NCI-H2029 treated with DMSO at 0.1 percent for 48 hours (cell line): Measurements from ENCODE around the gene AQR.
"Not testable (repeated sequence)": the region's sequence is repeated elsewhere in the genome, so short reads cannot be mapped to it uniquely, and the experiment has no call there.

Experiments used
- DNase-seq: peaks from one replicate; lab custom pipeline; 2025; lab: John Stamatoyannopoulos, UW

Gene AQR

GRCh38 chr15:34953851-34954250 is 15.7 kb downstream of the AQR start:
- no peak for DNase-seq

- DNase-seq = no peak
These were observed 17.1 kb downstream of the AQR start for GRCh38 chr15:34952481-34952880.

GRCh38 chr15:34951993-34952392 is 17.5 kb downstream of the AQR start:
- no peak for DNase-seq

- no peak for DNase-seq
These were observed 24.6 kb downstream of the AQR start for GRCh38 chr15:34944936-34945335.

- DNase-seq = no peak
These were observed 25.8 kb downstream of the AQR start for GRCh38 chr15:34943711-34944110.

GRCh38 chr15:34943264-34943663 is 26.3 kb downstream of the AQR start:
- DNase-seq = not testable (repeated sequence)

- peak; percentile 66 for DNase-seq
These were observed 27.2 kb downstream of the AQR start for GRCh38 chr15:34942363-34942762.

GRCh38 chr15:34941831-34942230 is 27.7 kb downstream of the AQR start:
- no peak for DNase-seq

GRCh38 chr15:34941185-34941698 is 28.3 kb downstream of the AQR start:
- no peak for DNase-seq

- DNase-seq = no peak
These were observed 36.0 kb downstream of the AQR start for GRCh38 chr15:34933432-34933975.

- not testable (repeated sequence) for DNase-seq
These were observed 41.2 kb downstream of the AQR start for GRCh38 chr15:34928349-34928748.

GRCh38 chr15:34927726-34928125 is 41.8 kb downstream of the AQR start:
- peak; percentile 6 for DNase-seq

- no peak for DNase-seq
These were observed 55.2 kb downstream of the AQR start for GRCh38 chr15:34914317-34914716.

GRCh38 chr15:34905047-34905446 is 64.5 kb downstream of the AQR start:
- DNase-seq = no peak

- no peak for DNase-seq
These were observed 65.0 kb downstream of the AQR start for GRCh38 chr15:34904527-34904926.

- no peak for DNase-seq
These were observed 68.8 kb downstream of the AQR start for GRCh38 chr15:34900748-34901147.

GRCh38 chr15:34896183-34896582 is 73.4 kb downstream of the AQR start:
- DNase-seq = no peak

- no peak for DNase-seq
These were observed 75.6 kb downstream of the AQR start for GRCh38 chr15:34893967-34894366.

- no peak for DNase-seq
These were observed 76.5 kb downstream of the AQR start for GRCh38 chr15:34892963-34893591.

- no peak for DNase-seq
These were observed 79.1 kb downstream of the AQR start for GRCh38 chr15:34890424-34890823.

- no peak for DNase-seq
These were observed 80.1 kb downstream of the AQR start for GRCh38 chr15:34889476-34889875.

- DNase-seq = no peak
These were observed 83.4 kb downstream of the AQR start for GRCh38 chr15:34886134-34886533.

GRCh38 chr15:34883633-34884032 is 85.9 kb downstream of the AQR start:
- no peak for DNase-seq

GRCh38 chr15:34883042-34883441 is 86.5 kb downstream of the AQR start:
- DNase-seq = no peak
